ENCODE results near the gene TSPAN6. TPM values are rescaled to one million over a fixed set of nuclear protein-coding genes. Genes with fewer than 3 reads are reported as not detected.

The TSPAN6 gene
- 16.9 TPM for polyA plus RNA-seq (2013, experiment 1 of 2; ENCODE audit: insufficient read length)
- polyA plus RNA-seq (2013, experiment 2 of 2; ENCODE audit: insufficient read length), result 18.0 TPM

- peak; percentile 90 for DNase-seq
These were observed at the start of gene TSPAN6 for GRCh38 chrX:100636321-100636991. Gene TSPAN6, minus strand, starts transcription at chrX:100636806. Its CDS starts 112 bp downstream, at chrX:100636694.

DNA sequence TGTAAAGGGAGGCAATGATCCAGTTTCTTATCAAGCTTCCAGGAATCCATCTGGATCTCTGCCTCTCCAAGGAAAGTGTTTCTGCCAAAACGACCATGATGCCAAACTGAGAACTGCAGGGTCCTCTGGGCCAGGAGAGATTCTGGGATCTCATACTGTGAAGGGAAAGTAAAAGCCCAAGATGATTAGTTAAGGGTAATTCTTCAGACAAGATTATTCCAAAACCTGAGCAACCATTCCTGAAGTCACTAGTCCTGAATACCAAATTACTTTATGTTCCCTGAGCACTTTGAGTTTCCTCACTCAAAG, 49.3 kb upstream of the TSPAN6 start:
- DNase-seq, result no peak

DNA sequence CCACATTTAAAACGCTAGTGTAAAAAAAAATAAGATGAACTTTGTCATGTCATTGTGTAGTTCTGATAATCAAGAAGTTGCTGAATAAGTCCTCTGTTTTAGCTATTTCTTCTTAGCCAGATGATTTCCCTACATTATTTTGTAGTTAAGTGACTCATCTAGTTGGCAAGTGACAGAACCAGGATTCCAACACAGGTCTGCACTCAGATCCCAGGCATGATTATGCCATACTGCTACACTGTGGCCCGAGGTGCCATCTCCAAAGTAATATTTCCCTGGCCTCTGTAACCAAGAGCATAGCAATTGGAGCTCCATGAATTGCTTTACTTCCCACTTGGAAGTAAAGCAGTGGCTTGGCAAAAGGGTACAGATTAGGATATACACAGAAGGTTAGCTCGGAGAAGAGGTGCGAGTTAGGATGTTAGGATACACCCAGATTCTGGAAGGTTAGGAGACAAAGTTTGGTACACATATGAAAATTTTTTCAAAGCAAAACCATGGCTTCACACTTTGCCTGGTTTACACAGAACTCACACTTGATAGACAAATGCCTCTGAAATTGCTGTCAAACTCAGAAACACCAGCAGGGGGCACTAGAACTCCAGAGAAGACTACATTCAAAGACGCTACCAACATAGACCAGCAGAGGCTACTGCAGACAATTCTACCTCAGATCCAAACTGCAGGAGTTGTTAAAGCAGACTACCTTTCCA, 48.8 kb upstream of the TSPAN6 start:
- DNase-seq, result peak; percentile 69

GRCh38 chrX:100682939-100683338, 46.3 kb upstream of the TSPAN6 start:
- DNase-seq, result no peak

GRCh38 chrX:100681599-100681998, 45.0 kb upstream of the TSPAN6 start:
- DNase-seq, result peak; percentile 53

- peak; percentile 35 for DNase-seq
These were observed 44.1 kb upstream of the TSPAN6 start for GRCh38 chrX:100680756-100681155.

GRCh38 chrX:100677611-100678181, 41.1 kb upstream of the TSPAN6 start:
- DNase-seq, result peak; percentile 18

DNA sequence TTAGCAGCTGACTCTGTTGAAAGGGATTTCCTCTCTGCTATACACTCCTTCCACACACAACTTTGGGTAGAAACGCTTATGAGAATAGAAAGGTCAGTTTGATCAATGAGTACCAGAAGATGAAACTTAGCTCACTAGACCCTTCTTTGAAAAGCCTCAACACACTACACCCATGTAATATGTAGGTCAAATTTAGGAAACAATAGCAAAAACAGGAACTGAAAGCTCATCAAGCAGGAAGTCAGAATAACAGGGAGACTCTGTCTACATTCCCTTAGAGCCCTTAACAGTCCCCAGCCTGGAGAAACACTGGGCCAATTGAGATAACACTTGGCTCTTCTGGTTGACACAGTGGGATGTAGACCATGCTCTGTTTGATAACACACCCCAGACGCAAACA, 38.1 kb upstream of the TSPAN6 start:
- no peak for DNase-seq

GRCh38 chrX:100673397-100673953, 36.9 kb upstream of the TSPAN6 start:
- peak; percentile 58 for DNase-seq

- no peak for DNase-seq
These were observed 36.4 kb upstream of the TSPAN6 start for GRCh38 chrX:100672966-100673365.

- DNase-seq, result no peak
These were observed 27.0 kb upstream of the TSPAN6 start for GRCh38 chrX:100663642-100664041.

- no peak for DNase-seq
These were observed 26.2 kb upstream of the TSPAN6 start for GRCh38 chrX:100662796-100663195.

DNA sequence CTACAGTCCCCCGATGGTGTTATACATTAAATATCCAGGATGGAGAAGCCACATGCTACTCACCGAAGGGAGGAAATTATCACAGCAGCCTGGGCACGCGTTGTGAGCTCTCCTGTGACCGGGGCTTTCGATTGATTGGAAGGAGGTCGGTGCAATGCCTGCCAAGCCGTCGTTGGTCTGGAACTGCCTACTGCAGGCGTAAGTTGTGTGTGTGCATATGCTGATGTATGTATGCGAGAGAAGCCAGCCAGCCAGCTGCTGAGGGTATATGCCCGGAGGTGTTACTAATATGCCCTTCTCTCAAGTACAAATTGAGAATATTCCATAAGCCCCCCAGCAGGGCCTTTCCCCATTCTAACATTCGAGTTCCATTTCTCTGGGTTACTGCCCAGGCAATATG, 25.6 kb upstream of the TSPAN6 start:
- DNase-seq, result no peak

DNA sequence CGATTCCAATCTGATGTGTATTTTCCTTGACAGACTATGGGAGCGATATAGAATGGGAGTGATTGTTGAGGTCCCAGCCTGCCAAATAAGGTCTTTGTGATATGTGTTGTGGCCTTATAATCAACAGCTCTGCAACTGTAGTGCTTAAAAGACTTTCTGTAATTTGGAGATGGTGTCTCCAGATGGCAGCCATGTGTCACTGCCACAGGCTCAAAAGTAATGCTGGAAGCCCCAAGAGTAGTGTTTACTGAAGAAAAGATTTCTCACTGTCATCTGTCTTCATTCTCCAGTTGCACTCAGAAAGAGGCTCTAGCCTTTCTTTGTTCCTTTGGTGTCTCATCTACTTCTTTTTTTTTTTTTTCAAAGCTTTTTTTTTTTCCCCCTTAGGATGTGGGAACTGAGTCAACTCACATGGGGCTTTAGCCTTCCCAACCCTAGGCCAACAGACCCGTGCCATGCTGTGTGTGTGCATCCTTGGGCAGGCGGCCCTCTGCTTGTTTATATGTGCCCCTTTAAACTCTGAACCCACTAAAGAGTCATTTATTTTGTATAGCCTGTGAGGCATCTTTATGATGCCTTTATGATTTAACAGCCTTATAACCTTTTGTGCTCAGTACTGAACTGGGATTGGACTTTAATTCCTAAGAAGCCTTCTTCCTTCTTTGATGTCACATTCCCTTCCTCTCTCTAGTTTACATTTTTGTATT, 23.0 kb upstream of the TSPAN6 start:
- peak; percentile 20 for DNase-seq

DNA sequence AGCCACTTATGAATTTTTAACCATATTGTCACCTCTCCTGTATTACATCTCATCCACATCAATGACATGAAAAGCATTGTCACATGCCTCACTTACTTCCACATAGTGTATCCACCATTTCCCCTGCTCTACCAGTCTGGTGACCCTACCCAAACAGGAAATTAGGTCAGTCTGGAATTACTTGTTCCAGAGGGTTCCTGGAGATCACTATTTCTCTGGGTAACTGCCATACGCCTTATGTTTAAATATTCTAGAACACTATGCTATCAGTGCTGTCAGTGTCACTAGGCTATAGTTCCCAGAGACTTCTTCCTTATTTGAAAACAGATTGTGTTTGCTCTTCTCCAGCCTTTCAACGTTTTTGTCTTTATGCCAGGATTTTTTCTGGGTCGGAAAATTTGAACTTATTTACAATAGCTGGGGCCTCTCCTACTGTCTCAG, 22.4 kb upstream of the TSPAN6 start:
- DNase-seq, result peak; percentile 12

- peak; percentile 45 for DNase-seq
These were observed 17.7 kb upstream of the TSPAN6 start for GRCh38 chrX:100654261-100654660.

DNA sequence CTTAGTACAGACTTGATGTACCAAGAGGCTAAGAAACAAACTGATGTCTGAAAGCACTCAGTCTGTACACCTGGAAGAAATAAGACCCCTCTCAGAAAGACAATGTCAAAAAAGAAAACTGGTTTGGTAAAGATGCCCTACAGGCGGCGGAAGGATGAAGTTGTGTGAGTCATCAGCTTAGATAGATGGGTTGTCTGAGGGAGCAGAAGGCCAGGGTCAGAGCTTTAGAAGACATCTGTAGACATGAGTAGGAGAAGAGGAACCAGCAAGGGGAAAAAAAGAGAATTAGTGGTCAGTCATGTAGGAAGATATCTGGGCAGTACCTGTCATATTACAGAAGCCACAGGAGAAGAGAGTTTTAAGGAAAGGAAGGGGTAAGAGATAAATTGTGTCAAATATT, 15.7 kb upstream of the TSPAN6 start:
- no peak for DNase-seq

- DNase-seq, result no peak
These were observed 14.2 kb upstream of the TSPAN6 start for GRCh38 chrX:100650841-100651240.

- DNase-seq, result peak; percentile 94
These were observed 13.1 kb upstream of the TSPAN6 start for GRCh38 chrX:100649550-100650356.

GRCh38 chrX:100648458-100649417, 12.1 kb upstream of the TSPAN6 start:
- peak; percentile 81 for DNase-seq

DNA sequence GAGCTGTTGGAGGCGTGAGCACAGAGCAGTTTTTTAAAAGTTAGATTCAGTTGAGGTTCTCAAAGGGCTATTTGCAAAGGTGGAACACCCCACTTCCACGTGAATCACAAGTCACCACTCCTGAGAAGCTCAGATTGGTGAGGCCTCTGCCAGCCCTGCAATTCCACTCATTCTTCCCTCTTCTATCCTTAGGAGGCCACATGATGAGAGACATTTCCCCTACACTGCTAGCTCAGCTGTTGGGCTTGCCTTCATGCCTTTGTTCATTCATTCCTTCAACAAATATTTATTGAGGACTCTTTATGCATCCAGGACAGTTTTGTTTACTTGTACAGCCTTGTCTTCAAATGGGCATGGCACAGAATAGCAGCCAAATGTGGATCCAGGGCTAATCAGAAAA, 11.1 kb upstream of the TSPAN6 start:
- DNase-seq, result peak; percentile 6
